ENCODE measurements around the gene FYCO1. TPM values are rescaled to one million over a fixed set of nuclear protein-coding genes. Genes with fewer than 3 reads are reported as not detected.

The FYCO1 gene
- total and polyA plus RNA-seq, 10 of the 15 experiments (the other 5 are each of a cell fraction or from before 2014, with no cell fraction given), result 1.5 to 8.4 (median 6.5) TPM

- TF ChIP-seq POLR2A (IDR thresholded peaks at IDR 0.05; ENCODE audit: low read depth, low read length) (peak; percentile 56; the same call in 1 of the 2 replicates), NKRF (conservative IDR thresholded peaks at IDR 0.05) (no peak), KDM1A (IDR thresholded peaks at IDR 0.05; ENCODE audit: borderline replicate concordance) (no peak), MYC (IDR thresholded peaks at IDR 0.05; ENCODE audit: insufficient read depth, insufficient read length, insufficient replicate concordance, low read length, severe bottlenecking) (no peak), PBX3 (IDR thresholded peaks at IDR 0.05; ENCODE audit: insufficient replicate concordance, low read depth, low read length) (no peak), BCL11A (IDR thresholded peaks at IDR 0.05; ENCODE audit: low read depth, low read length) (peak; percentile 37), BACH1 (IDR thresholded peaks at IDR 0.05; ENCODE audit: borderline replicate concordance) (no peak; the same call in 1 of the 2 replicates), RB1 (IDR thresholded peaks at IDR 0.05; ENCODE audit: borderline replicate concordance) (no peak), ATF3 (IDR thresholded peaks at IDR 0.05; ENCODE audit: borderline replicate concordance, extremely low read depth, low read depth, low read length) (no peak), IKZF2 (IDR thresholded peaks at IDR 0.05) (peak; percentile 84 to 90; a peak in 3 of 4 replicates), BHLHE40 (IDR thresholded peaks at IDR 0.05; ENCODE audit: borderline replicate concordance in 1 of 2, low read depth in 2 of 2, low read length in 1 of 2) (peak in 1 of 2 experiments; percentile 83; a peak in 2 of 4 replicates), RAD51 (IDR thresholded peaks at IDR 0.05) (peak; percentile 16; the same call in 1 of the 2 replicates), SMAD1 (IDR thresholded peaks at IDR 0.05; ENCODE audit: low read depth, partially characterized antibody) (no peak), ATF7 (IDR thresholded peaks at IDR 0.05; ENCODE audit: low read depth) (peak; percentile 77), CTCF (IDR thresholded peaks at IDR 0.05 in 2 of 3, conservative IDR thresholded peaks at IDR 0.05 in 1 of 3; ENCODE audit: control insufficient read depth in 2 of 3, extremely low read depth in 1 of 3, insufficient read depth in 1 of 3, low read depth in 3 of 3, low read length in 3 of 3) (no peak), ZBED1 (IDR thresholded peaks at IDR 0.05; ENCODE audit: borderline replicate concordance) (peak; percentile 92), PAX8 (IDR thresholded peaks at IDR 0.05) (no peak), ZZZ3 (IDR thresholded peaks at IDR 0.05; ENCODE audit: control insufficient read depth, insufficient read length, low read depth) (no peak), NR2C1 (IDR thresholded peaks at IDR 0.05) (0 out of 2 replicates have a peak, but pooled peaks have one; percentile 7), MXI1 (IDR thresholded peaks at IDR 0.05; ENCODE audit: low read depth, low read length) (peak; percentile 55; the same call in 1 of the 2 replicates), SKIL (IDR thresholded peaks at IDR 0.05; ENCODE audit: low read depth, poor library complexity, severe bottlenecking) (peak; percentile 97)
Observed at GRCh38 chr3:45881078-45882022, 114.3 kb downstream of the FYCO1 start (continued).

Measured in GM12878 (cell line).